NB4 (cell line): ENCODE data around the gene STMN3.
A peak's percentile ranks its signal among the peaks of the same experiment; 100 is the strongest.

Source experiments
- CTCF ChIP-seq: IDR thresholded peaks from one replicate; pipeline ENCODE4 v1.5.1; 2012; ENCODE audit warnings: low read depth, low read length
- MAX ChIP-seq: IDR thresholded peaks from 2 replicates; pipeline ENCODE4 v1.6.1; 2011; ENCODE audit warnings: low read depth, low read length
- MYC ChIP-seq: IDR thresholded peaks from 2 replicates; pipeline ENCODE4 v1.6.1; 2011; ENCODE audit warnings: low read depth, low read length
- POLR2A ChIP-seq: IDR thresholded peaks from 2 replicates; pipeline ENCODE4 v1.6.1; 2011; ENCODE audit warnings: mild to moderate bottlenecking; ENCODE audit not compliant: insufficient read length; ENCODE audit errors: extremely low read depth

- TF ChIP-seq POLR2A (peak; percentile 22), CTCF (no peak), MYC (peak; percentile 11), MAX (peak; percentile 76)
Observed at GRCh38 chr20:63653041-63653973, at the start of gene STMN3.
